GM12864 (cell line): ENCODE data around the gene CBFB.

Experiments used
- DNase-seq: peaks from one replicate; pipeline ENCODE4 v3.0.0-alpha.2; 2011; ENCODE audit warnings: low read depth
- H3K4me3 ChIP-seq: 2 replicates; pipeline ENCODE4 v1.5.1; 2011; ENCODE audit warnings: mild to moderate bottlenecking, low read depth, low read length, control low read depth
- CTCF ChIP-seq: IDR thresholded peaks from 2 replicates; pipeline ENCODE4 v1.5.1; 2011; ENCODE audit warnings: low read depth, mild to moderate bottlenecking, moderate library complexity, low read length, control low read depth, inconsistent platforms; ENCODE audit errors: missing control alignments

The CBFB gene

GRCh38 chr16:67055712-67056487 is 27.0 kb downstream of the CBFB start:
- TF ChIP-seq CTCF: no peak
- no peak overlapping the region for H3K4me3 ChIP-seq
- DNase-seq: no peak

- no peak for DNase-seq
- no peak overlapping the region for H3K4me3 ChIP-seq
- TF ChIP-seq CTCF: no peak
Measured at GRCh38 chr16:67063008-67063407, 34.1 kb downstream of the CBFB start.

- TF ChIP-seq CTCF: no peak
- DNase-seq: no peak
Measured at GRCh38 chr16:67068212-67068753, 39.3 kb downstream of the CBFB start.

GRCh38 chr16:67071476-67072048 is 42.6 kb downstream of the CBFB start:
- DNase-seq: no peak
- TF ChIP-seq CTCF: no peak
- H3K4me3 ChIP-seq: no peak overlapping the region

More at GRCh38 chr16:67068212-67068753, 39.3 kb downstream of the CBFB start:
- H3K4me3 ChIP-seq: no peak overlapping the region

GRCh38 chr16:67075331-67075730 is 46.4 kb downstream of the CBFB start:
- no peak overlapping the region for H3K4me3 ChIP-seq
- no peak for DNase-seq
- TF ChIP-seq CTCF: no peak

GRCh38 chr16:67077871-67078270 is 48.9 kb downstream of the CBFB start:
- H3K4me3 ChIP-seq: no peak overlapping the region
- no peak for DNase-seq
- TF ChIP-seq CTCF: no peak
